ENCODE results near the gene TOX2. TPM values are rescaled to one million over a fixed set of nuclear protein-coding genes. Genes with fewer than 3 reads are reported as not detected.

The TOX2 gene
- total RNA-seq, 6 experiments from 2014 or later = 1.5 to 5.0 (median 2.2) TPM

DNA sequence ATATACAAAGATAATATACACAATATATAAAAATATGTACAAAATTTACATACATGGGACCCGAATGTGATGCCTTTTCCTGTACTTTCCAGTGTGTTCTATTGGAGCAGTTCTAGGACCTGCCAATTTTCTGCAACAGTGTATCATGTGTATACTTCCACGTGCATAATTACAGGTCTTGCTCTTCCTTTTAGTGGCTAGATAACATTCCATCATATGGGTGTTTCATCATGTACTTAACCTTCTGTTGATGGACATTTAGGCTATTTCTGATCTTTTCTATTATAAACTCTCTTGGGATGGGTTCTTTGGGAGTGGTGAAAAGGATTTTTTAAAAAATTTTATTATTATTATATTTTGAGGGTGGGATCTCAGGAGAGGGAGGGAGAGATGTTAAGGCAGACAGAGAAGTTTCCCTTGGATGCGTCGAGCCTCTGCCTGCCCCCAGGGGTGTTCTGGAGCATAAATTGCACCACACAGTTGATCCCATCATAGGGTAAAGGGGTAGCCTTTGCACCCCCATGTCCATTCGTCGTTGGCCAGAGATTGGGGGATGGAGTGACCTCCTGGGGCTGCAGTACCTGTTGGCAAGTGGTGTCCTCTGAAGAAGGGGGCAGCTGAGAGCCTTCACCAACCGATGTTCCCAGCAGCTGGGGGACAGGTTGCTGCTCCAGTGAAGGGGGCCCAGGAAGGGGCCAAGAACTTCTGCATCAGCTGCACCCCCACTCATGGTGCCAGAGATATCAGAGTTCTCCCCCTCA lies 110.3 kb downstream of the TOX2 start:
- no peaks in the 10 kb centered on the region for H3K4me1 ChIP-seq
- ATAC-seq (no peak), DNase-seq (peak in 1 of 3 donors; percentile 14)
- no peak overlapping the region for H3K27ac ChIP-seq
- no peaks in the 10 kb centered on the region for H3K9me3 ChIP-seq
- no peak overlapping the region for H3K4me3 ChIP-seq
- no peaks in the 10 kb centered on the region for H3K27me3 ChIP-seq
- TF ChIP-seq, protein P1, sequence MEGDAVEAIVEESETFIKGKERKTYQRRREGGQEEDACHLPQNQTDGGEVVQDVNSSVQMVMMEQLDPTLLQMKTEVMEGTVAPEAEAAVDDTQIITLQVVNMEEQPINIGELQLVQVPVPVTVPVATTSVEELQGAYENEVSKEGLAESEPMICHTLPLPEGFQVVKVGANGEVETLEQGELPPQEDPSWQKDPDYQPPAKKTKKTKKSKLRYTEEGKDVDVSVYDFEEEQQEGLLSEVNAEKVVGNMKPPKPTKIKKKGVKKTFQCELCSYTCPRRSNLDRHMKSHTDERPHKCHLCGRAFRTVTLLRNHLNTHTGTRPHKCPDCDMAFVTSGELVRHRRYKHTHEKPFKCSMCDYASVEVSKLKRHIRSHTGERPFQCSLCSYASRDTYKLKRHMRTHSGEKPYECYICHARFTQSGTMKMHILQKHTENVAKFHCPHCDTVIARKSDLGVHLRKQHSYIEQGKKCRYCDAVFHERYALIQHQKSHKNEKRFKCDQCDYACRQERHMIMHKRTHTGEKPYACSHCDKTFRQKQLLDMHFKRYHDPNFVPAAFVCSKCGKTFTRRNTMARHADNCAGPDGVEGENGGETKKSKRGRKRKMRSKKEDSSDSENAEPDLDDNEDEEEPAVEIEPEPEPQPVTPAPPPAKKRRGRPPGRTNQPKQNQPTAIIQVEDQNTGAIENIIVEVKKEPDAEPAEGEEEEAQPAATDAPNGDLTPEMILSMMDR (IDR thresholded peaks at IDR 0.05) = no peak
- TF ChIP-seq POLR2A (IDR thresholded peaks at IDR 0.05) = no peak
- H3K36me3 ChIP-seq = no peaks in the 10 kb centered on the region
- 37% methylated on average over 2 of the region's 7 CpGs for WGBS (ENCODE audit: insufficient coverage, low coverage, low lambda C conversion rate, missing lambda C conversion rate)
- intact Hi-C loops (cut with DNase I) = no loop called here

DNA sequence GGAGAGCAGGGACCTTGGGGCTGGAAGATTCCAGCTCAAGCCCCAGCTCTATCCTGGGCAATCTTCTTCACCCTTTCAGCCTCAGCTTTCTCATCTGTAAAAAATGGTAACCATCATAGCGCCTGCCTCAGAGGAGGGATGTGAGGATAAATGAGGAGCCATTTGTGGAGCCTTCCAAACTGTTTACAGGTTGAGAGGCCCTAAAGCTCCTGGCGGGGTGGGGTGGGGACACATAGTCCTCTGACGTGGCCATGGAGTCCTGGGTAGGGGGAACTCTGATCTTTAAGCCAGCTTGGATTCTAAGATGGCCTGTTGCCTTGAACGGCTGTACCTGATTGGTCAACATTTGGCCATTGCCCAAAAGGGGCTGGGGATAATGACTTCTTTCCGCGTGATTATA lies 111.1 kb downstream of the TOX2 start:
- no peaks in the 10 kb centered on the region for H3K36me3 ChIP-seq
- intact Hi-C loops (cut with DNase I) = no loop called here
- no peak overlapping the region for H3K27ac ChIP-seq
- no peaks in the 10 kb centered on the region for H3K27me3 ChIP-seq
- H3K9me3 ChIP-seq = no peaks in the 10 kb centered on the region
- no peaks in the 10 kb centered on the region for H3K4me1 ChIP-seq
- TF ChIP-seq POLR2A (IDR thresholded peaks at IDR 0.05) = no peak
- TF ChIP-seq, protein P1 (IDR thresholded peaks at IDR 0.05) = no peak
- H3K4me3 ChIP-seq = no peak overlapping the region
- DNase-seq = peak in 1 of 3 donors; percentile 14
- WGBS (ENCODE audit: insufficient coverage, low coverage, low lambda C conversion rate, missing lambda C conversion rate) = 51% methylated on average over 2 of the region's 6 CpGs
- ATAC-seq = no peak

DNA sequence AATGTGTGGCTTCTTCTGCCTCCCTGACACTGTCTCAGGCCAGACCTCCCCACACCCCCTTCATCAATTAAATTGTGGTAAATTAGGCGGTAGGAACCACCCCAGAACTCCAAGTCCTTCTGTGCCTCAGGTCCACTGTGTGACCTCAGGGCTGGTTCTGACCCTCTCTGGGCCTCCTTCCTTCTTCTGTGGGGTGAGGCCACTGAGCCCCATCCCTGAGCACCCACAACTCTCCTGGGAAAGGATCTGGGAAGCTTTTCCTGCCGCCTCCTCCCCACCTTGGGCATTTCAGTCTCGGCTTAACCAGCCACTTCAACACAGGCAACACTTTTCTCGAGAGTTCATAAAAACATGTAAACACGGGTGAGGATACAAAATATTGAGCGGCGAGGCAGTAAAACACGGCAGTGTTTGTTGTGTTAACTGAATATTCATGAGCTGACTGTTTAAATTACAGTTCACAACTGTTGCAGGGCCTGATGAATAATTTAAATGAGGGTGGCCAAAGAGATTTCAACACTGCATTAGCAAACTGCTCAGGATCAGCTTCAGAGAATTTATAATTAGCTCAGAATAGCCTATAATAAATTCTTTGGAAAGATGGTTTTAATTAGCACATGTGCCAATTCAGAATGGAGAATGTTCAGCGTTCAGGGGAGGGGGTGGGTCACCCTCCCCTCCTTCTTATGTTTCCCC lies 112.1 kb downstream of the TOX2 start:
- WGBS (ENCODE audit: insufficient coverage, low coverage, low lambda C conversion rate, missing lambda C conversion rate) = 67% methylated on average over 7 of the region's 9 CpGs
- H3K4me1 ChIP-seq = no peaks in the 10 kb centered on the region
- DNase-seq (peak in 1 of 3 donors; percentile 10), ATAC-seq (no peak)
- H3K4me3 ChIP-seq = no peak overlapping the region
- no peaks in the 10 kb centered on the region for H3K9me3 ChIP-seq
- H3K27ac ChIP-seq = no peak overlapping the region
- intact Hi-C loops (cut with DNase I) = no loop called here
- no peaks in the 10 kb centered on the region for H3K36me3 ChIP-seq
- no peaks in the 10 kb centered on the region for H3K27me3 ChIP-seq
- TF ChIP-seq, protein P1 (IDR thresholded peaks at IDR 0.05) = no peak

DNA sequence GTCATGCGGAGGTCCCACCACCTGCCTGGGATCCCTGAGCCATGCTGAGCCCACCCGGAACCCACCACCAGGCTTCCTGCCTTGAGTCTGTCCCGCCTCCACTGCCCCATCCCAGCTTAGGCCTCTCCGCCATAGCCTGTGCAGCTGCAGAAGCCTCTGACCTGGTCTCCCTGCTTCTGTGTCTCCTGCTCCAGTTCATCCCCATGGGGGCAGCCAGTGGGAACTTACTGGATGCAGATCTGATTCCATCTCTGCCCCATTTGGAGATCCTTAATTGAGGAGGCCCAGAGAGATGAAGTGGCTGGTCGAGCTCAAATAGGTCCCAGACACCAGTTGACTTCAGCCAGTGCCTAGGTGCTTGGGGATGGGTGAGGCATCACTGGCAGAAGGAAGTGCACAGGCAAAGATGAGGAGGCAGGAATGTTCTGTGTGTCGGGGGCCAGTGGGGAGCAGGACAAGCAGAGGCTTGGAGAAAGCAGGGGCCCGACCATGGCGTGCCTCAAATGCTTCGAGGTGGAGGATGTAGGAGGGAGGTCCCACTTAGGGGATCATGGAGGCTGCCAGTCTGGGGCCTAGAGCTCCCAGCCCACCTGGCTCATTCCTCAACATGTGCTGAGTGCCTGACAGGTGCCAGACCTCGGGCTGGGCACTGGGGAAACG lies 112.8 kb downstream of the TOX2 start:
- WGBS (ENCODE audit: insufficient coverage, low coverage, low lambda C conversion rate, missing lambda C conversion rate) = 58% methylated on average over 4 of the region's 11 CpGs
- Histone ChIP-seq H3K27ac (no peak overlapping the region), H3K4me1 (no peaks in the 10 kb centered on the region), H3K27me3 (no peaks in the 10 kb centered on the region), H3K36me3 (no peaks in the 10 kb centered on the region), H3K4me3 (no peak overlapping the region), H3K9me3 (no peaks in the 10 kb centered on the region)
- ATAC-seq (no peak), DNase-seq (peak in 1 of 3 donors; percentile 29)
- intact Hi-C loops (cut with DNase I) = no loop called here
- TF ChIP-seq, protein P1 (IDR thresholded peaks at IDR 0.05) = no peak
- TF ChIP-seq POLR2A (IDR thresholded peaks at IDR 0.05) = no peak
